ENCODE results near the gene PPIL6. TPM values are rescaled to one million over a fixed set of nuclear protein-coding genes. Genes with fewer than 3 reads are reported as not detected.

Gene PPIL6
- total RNA-seq, 3 donors from 2014 or later, result 0.67 to 5.5 (median 2.9) TPM

- TF ChIP-seq CTCF (IDR thresholded peaks at IDR 0.05), result no peak
- no peak overlapping the region for H3K4me3 ChIP-seq
- H3K4me1 ChIP-seq (ENCODE audit: low read depth), result no peaks in the 10 kb centered on the region
- DNase-seq, result no peak
- no peaks in the 10 kb centered on the region for H3K9me3 ChIP-seq
- intact Hi-C loops (cut with DNase I, micrococcal nuclease), result no loop called here
- no peak for ATAC-seq
- H3K36me3 ChIP-seq (ENCODE audit: low read depth), result no peaks in the 10 kb centered on the region
Observed at GRCh38 chr6:109424946-109425345, 15.5 kb downstream of the PPIL6 start.

GRCh38 chr6:109421184-109421583 is 19.2 kb downstream of the PPIL6 start:
- ATAC-seq (no peak), DNase-seq (no peak)
- intact Hi-C loops (cut with DNase I, micrococcal nuclease), result no loop called here
- H3K4me3 ChIP-seq, result no peak overlapping the region
- no peaks in the 10 kb centered on the region for H3K4me1 ChIP-seq (ENCODE audit: low read depth)
- no peaks in the 10 kb centered on the region for H3K36me3 ChIP-seq (ENCODE audit: low read depth)
- TF ChIP-seq CTCF (IDR thresholded peaks at IDR 0.05), result no peak
- H3K9me3 ChIP-seq, result no peaks in the 10 kb centered on the region

GRCh38 chr6:109420751-109421150 is 19.7 kb downstream of the PPIL6 start:
- Histone ChIP-seq H3K4me1 (ENCODE audit: low read depth) (no peaks in the 10 kb centered on the region), H3K9me3 (no peaks in the 10 kb centered on the region), H3K36me3 (ENCODE audit: low read depth) (no peaks in the 10 kb centered on the region), H3K4me3 (no peak overlapping the region)
- DNase-seq, result no peak
- intact Hi-C loops (cut with DNase I, micrococcal nuclease), result no loop called here
- ATAC-seq, result no peak
- TF ChIP-seq CTCF (IDR thresholded peaks at IDR 0.05), result no peak

GRCh38 chr6:109417646-109418045 is 22.8 kb downstream of the PPIL6 start:
- no peaks in the 10 kb centered on the region for H3K4me1 ChIP-seq (ENCODE audit: low read depth)
- no peaks in the 10 kb centered on the region for H3K9me3 ChIP-seq
- DNase-seq, result no peak
- intact Hi-C loops (cut with DNase I, micrococcal nuclease), result no loop called here
- H3K4me3 ChIP-seq, result no peak overlapping the region
- H3K36me3 ChIP-seq (ENCODE audit: low read depth), result no peaks in the 10 kb centered on the region
- no peak for ATAC-seq
- no peak for TF ChIP-seq CTCF (IDR thresholded peaks at IDR 0.05)

- ATAC-seq, result no peak
- H3K9me3 ChIP-seq, result no peaks in the 10 kb centered on the region
- no peak overlapping the region for H3K4me3 ChIP-seq
- intact Hi-C loops (cut with DNase I, micrococcal nuclease), result no loop called here
- no peaks in the 10 kb centered on the region for H3K36me3 ChIP-seq (ENCODE audit: low read depth)
- DNase-seq, result no peak
- H3K4me1 ChIP-seq (ENCODE audit: low read depth), result no peaks in the 10 kb centered on the region
- no peak for TF ChIP-seq CTCF (IDR thresholded peaks at IDR 0.05)
Observed at GRCh38 chr6:109411034-109411433, 29.4 kb downstream of the PPIL6 start.

GRCh38 chr6:109406196-109406595 is 34.2 kb downstream of the PPIL6 start:
- H3K36me3 ChIP-seq (ENCODE audit: low read depth), result no peaks in the 10 kb centered on the region
- no peaks in the 10 kb centered on the region for H3K9me3 ChIP-seq
- TF ChIP-seq CTCF (IDR thresholded peaks at IDR 0.05), result no peak
- ATAC-seq (no peak), DNase-seq (no peak)
- H3K4me1 ChIP-seq (ENCODE audit: low read depth), result no peaks in the 10 kb centered on the region
- intact Hi-C loops (cut with DNase I, micrococcal nuclease), result no loop called here
- H3K4me3 ChIP-seq, result no peak overlapping the region
